CD8-positive, alpha-beta memory T cell (primary cell): Measurements from ENCODE around the gene BTF3L4. TPM values are rescaled to one million over a fixed set of nuclear protein-coding genes. Genes with fewer than 3 reads are reported as not detected.
"Not testable (repeated sequence)": the region's sequence is repeated elsewhere in the genome, so short reads cannot be mapped to it uniquely, and the experiment has no call there.

Experiments used
- CTCF ChIA-PET: fragments of 350-600 bp; sonication (Branson Sonifier 250); formaldehyde crosslinking; loops from one replicate; lab custom pipeline; 2021; ENCODE audit warnings: antibody characterized with exemption; lab: Charles Lee
- POLR2A ChIA-PET: fragments of 350-600 bp; sonication (Branson Sonifier 250); formaldehyde crosslinking; loops from one replicate; lab custom pipeline; 2021; ENCODE audit warnings: antibody characterized with exemption; lab: Charles Lee
- DNase-seq, 5 donors: peaks; one replicate each; pipeline versions ENCODE4 v3.0.0 to v3.0.0-alpha.2; 2020 to 2022; ENCODE audit warnings: mixed read lengths in 1 of 5
- H3K27ac ChIP-seq: one replicate; pipeline ENCODE4 v1.7.0; 2013; ENCODE audit warnings: low read depth, mild to moderate bottlenecking, low read length, moderate library complexity
- H3K27me3 ChIP-seq: 2 replicates; pipeline ENCODE4 v1.7.0; 2013; ENCODE audit warnings: low read length, mild to moderate bottlenecking; ENCODE audit not compliant: insufficient read depth, poor library complexity, severe bottlenecking
- H3K36me3 ChIP-seq: 2 replicates; pipeline ENCODE4 v1.7.0; 2013; ENCODE audit warnings: mild to moderate bottlenecking, low read length, moderate library complexity; ENCODE audit not compliant: insufficient read depth
- H3K4me1 ChIP-seq: 2 replicates; pipeline ENCODE4 v1.7.0; 2013; ENCODE audit warnings: mild to moderate bottlenecking, low read length, moderate library complexity; ENCODE audit not compliant: insufficient read depth
- H3K4me3 ChIP-seq: 2 replicates; pipeline ENCODE4 v1.7.0; 2013; ENCODE audit warnings: mild to moderate bottlenecking, low read length
- H3K9me3 ChIP-seq: 2 replicates; pipeline ENCODE4 v1.7.0; 2013; ENCODE audit warnings: mild to moderate bottlenecking, low read length
- H3K27ac Mint-ChIP-seq, 8 donors: one replicate each; pipeline ENCODE4 v1.8.0; 2020 to 2021; ENCODE audit warnings: mixed read lengths in 8 of 8, mild to moderate bottlenecking in 6 of 8, inconsistent platforms in 3 of 8, moderate library complexity in 3 of 8
- H3K27me3 Mint-ChIP-seq, 2 donors: one replicate each; pipeline ENCODE4 v1.8.0; 2020 to 2021; ENCODE audit warnings: mixed read lengths in 2 of 2, mild to moderate bottlenecking in 1 of 2, moderate library complexity in 1 of 2
- H3K36me3 Mint-ChIP-seq, 3 donors: one replicate each; pipeline ENCODE4 v1.8.0; 2020 to 2021; ENCODE audit warnings: mixed read lengths in 3 of 3, inconsistent platforms in 1 of 3, mild to moderate bottlenecking in 1 of 3
- H3K4me1 Mint-ChIP-seq, 3 donors: one replicate each; pipeline ENCODE4 v1.8.0; 2020 to 2021; ENCODE audit warnings: mixed read lengths in 3 of 3, inconsistent platforms in 1 of 3, mild to moderate bottlenecking in 1 of 3
- H3K4me3 Mint-ChIP-seq, 7 donors: one replicate each; pipeline ENCODE4 v1.8.0; 2020 to 2021; ENCODE audit warnings: mixed read lengths in 7 of 7, mild to moderate bottlenecking in 6 of 7, moderate library complexity in 4 of 7, inconsistent platforms in 2 of 7
- H3K9me3 Mint-ChIP-seq, 5 donors: one replicate each; pipeline ENCODE4 v1.8.0; 2020 to 2022; ENCODE audit warnings: mixed read lengths in 5 of 5, mild to moderate bottlenecking in 3 of 5, moderate library complexity in 2 of 5, inconsistent platforms in 1 of 5
- polyA plus RNA-seq: library from polyadenylated mRNA; unstranded; fragments of 300-500 nt; fragmentation: Illumina TruSeq; gene quantifications from one replicate; pipeline ENCODE4 v1.2.3, GENCODE V29; 2021
- total RNA-seq, 2 experiments: library from RNA; stranded (reverse); gene quantifications; one replicate each; pipeline ENCODE4 v1.2.3, GENCODE V29; 2021

The BTF3L4 gene
- total and polyA plus RNA-seq, 3 experiments from 2014 or later: 31.8 to 55.0 (median 32.4) TPM

- no peak overlapping the region for H3K27ac ChIP-seq
- H3K4me1 Mint-ChIP-seq: peaks cover 18 to 36% (median 24%) of the 10 kb centered on the region in 3 donors
- no peaks in the 10 kb centered on the region for H3K36me3 ChIP-seq
- ChIA-PET POLR2A (no interaction called here), CTCF (no interaction called here)
- H3K4me3 ChIP-seq: no peak overlapping the region
- H3K27me3 Mint-ChIP-seq: no peaks in the 10 kb centered on the region
- no peaks in the 10 kb centered on the region for H3K4me1 ChIP-seq
- H3K4me3 Mint-ChIP-seq: no peak overlapping the region
- no peaks in the 10 kb centered on the region for H3K27me3 ChIP-seq
- no peak for DNase-seq
- no peaks in the 10 kb centered on the region for H3K9me3 Mint-ChIP-seq
- no peaks in the 10 kb centered on the region for H3K9me3 ChIP-seq
- H3K27ac Mint-ChIP-seq: no peak overlapping the region
- H3K36me3 Mint-ChIP-seq: peaks cover 0 to 43% (median 13%) of the 10 kb centered on the region in 3 donors
Observed at GRCh38 chr1:52045236-52045635, 10.9 kb upstream of the BTF3L4 start.

- Mint-ChIP-seq H3K36me3 (peaks cover 0 to 41% (median 13%) of the 10 kb centered on the region in 3 donors), H3K4me1 (peaks cover 20 to 39% (median 24%) of the 10 kb centered on the region in 3 donors)
- CTCF ChIA-PET, H3K4me1 ChIP-seq, H3K36me3 ChIP-seq, DNase-seq, H3K27me3 ChIP-seq, H3K27me3 Mint-ChIP-seq, H3K4me3 Mint-ChIP-seq, H3K9me3 ChIP-seq, H3K27ac ChIP-seq, H3K9me3 Mint-ChIP-seq, H3K4me3 ChIP-seq, H3K27ac Mint-ChIP-seq, POLR2A ChIA-PET: not testable (repeated sequence)
Observed at GRCh38 chr1:52045666-52046195, 10.4 kb upstream of the BTF3L4 start.

- H3K9me3 ChIP-seq, H3K36me3 ChIP-seq, H3K27ac ChIP-seq, H3K9me3 Mint-ChIP-seq, CTCF ChIA-PET, POLR2A ChIA-PET, H3K4me1 ChIP-seq, H3K4me3 Mint-ChIP-seq, H3K27me3 ChIP-seq, H3K27me3 Mint-ChIP-seq, DNase-seq, H3K4me3 ChIP-seq: not testable (repeated sequence)
- Mint-ChIP-seq H3K36me3 (peaks cover 0 to 40% (median 11%) of the 10 kb centered on the region in 3 donors), H3K4me1 (peaks cover 38 to 54% (median 39%) of the 10 kb centered on the region in 3 donors), H3K27ac (peak overlapping the region in 1 of 8 donors; percentile 41)
Observed at GRCh38 chr1:52049337-52049736, 6.8 kb upstream of the BTF3L4 start.

- Histone ChIP-seq H3K36me3 (no peaks in the 10 kb centered on the region), H3K4me1 (peaks cover 28% of the 10 kb centered on the region), H3K27ac (no peak overlapping the region), H3K27me3 (no peaks in the 10 kb centered on the region), H3K9me3 (no peaks in the 10 kb centered on the region), H3K4me3 (peak overlapping the region; percentile 97)
- Mint-ChIP-seq H3K4me1 (peaks cover 53 to 65% (median 53%) of the 10 kb centered on the region in 3 donors), H3K4me3 (peak overlapping the region; percentile 94 to 100 (median 98)), H3K27me3 (no peaks in the 10 kb centered on the region), H3K27ac (peak overlapping the region in 7 of 8 donors; percentile 89 to 98 (median 95)), H3K9me3 (no peaks in the 10 kb centered on the region), H3K36me3 (peaks cover 0 to 45% (median 1%) of the 10 kb centered on the region in 3 donors)
- no peak for DNase-seq
- ChIA-PET CTCF (no interaction called here), POLR2A (no interaction called here)
Observed at GRCh38 chr1:52053862-52054261, 2.2 kb upstream of the BTF3L4 start.

- Mint-ChIP-seq H3K36me3 (peaks cover 0 to 48% (median 1%) of the 10 kb centered on the region in 3 donors), H3K4me1 (peaks cover 57 to 72% (median 60%) of the 10 kb centered on the region in 3 donors), H3K9me3 (no peaks in the 10 kb centered on the region), H3K27me3 (no peaks in the 10 kb centered on the region), H3K27ac (peak overlapping the region; percentile 89 to 100 (median 95)), H3K4me3 (peak overlapping the region; percentile 94 to 100 (median 98))
- Histone ChIP-seq H3K4me1 (peaks cover 34% of the 10 kb centered on the region), H3K36me3 (no peaks in the 10 kb centered on the region), H3K27ac (peak overlapping the region; percentile 87), H3K27me3 (no peaks in the 10 kb centered on the region), H3K9me3 (no peaks in the 10 kb centered on the region), H3K4me3 (peak overlapping the region; percentile 97)
- ChIA-PET POLR2A (interaction anchor here (1.0 to 3.7 kb wide), 2 partner anchors 21 to 498 kb away, joined by 4 to 23 read pairs; partner anchors contain the start of genes KTI12 and TUT4), CTCF (interaction anchor here (0.8 kb wide), 1 partner anchor 21 kb away, joined by 3 read pairs; the partner anchor contains the start of gene KTI12)
- no peak for DNase-seq
Observed at GRCh38 chr1:52054496-52055065, 1.5 kb upstream of the BTF3L4 start.

- Histone ChIP-seq H3K27me3 (no peaks in the 10 kb centered on the region), H3K9me3 (no peaks in the 10 kb centered on the region), H3K4me3 (peak within 1 kb of the TSS; percentile 97), H3K27ac (peak within 1 kb of the TSS; percentile 87), H3K4me1 (peaks cover 34% of the 10 kb centered on the region), H3K36me3 (no peaks in the 10 kb centered on the region)
- Mint-ChIP-seq H3K9me3 (no peaks in the 10 kb centered on the region), H3K27me3 (no peaks in the 10 kb centered on the region), H3K27ac (peak within 1 kb of the TSS; percentile 89 to 100 (median 95)), H3K4me1 (peaks cover 56 to 74% (median 67%) of the 10 kb centered on the region in 3 donors), H3K4me3 (peak within 1 kb of the TSS; percentile 94 to 100 (median 98)), H3K36me3 (peaks cover 0 to 52% (median 1%) of the 10 kb centered on the region in 3 donors)
- POLR2A ChIA-PET: interaction anchor here (1.0 to 3.7 kb wide), 2 partner anchors 22 to 498 kb away, joined by 4 to 23 read pairs; partner anchors contain the start of genes KTI12 and TUT4
- CTCF ChIA-PET: interaction anchor here (0.6 to 0.8 kb wide), 2 partner anchors 22 to 215 kb away, joined by 3 read pairs; partner anchors contain the start of gene KTI12
- DNase-seq: peak; percentile 48 to 69 (median 63)
Observed at GRCh38 chr1:52055066-52055865, 829 bp upstream of the BTF3L4 start, which contains the start of gene TXNDC12. TXNDC12 (minus strand) TSS chr1:52055191; CDS start chr1:52055096, 95 bp downstream.

- Mint-ChIP-seq H3K27ac (peak overlapping the region; percentile 89 to 100 (median 95)), H3K36me3 (peaks cover 0 to 56% (median 4%) of the 10 kb centered on the region in 3 donors), H3K4me3 (peak overlapping the region; percentile 94 to 100 (median 98)), H3K4me1 (peaks cover 54 to 76% (median 72%) of the 10 kb centered on the region in 3 donors), H3K27me3 (no peaks in the 10 kb centered on the region), H3K9me3 (no peaks in the 10 kb centered on the region)
- Histone ChIP-seq H3K27ac (peak overlapping the region; percentile 87), H3K27me3 (no peaks in the 10 kb centered on the region), H3K4me3 (peak overlapping the region; percentile 97), H3K36me3 (no peaks in the 10 kb centered on the region), H3K9me3 (no peaks in the 10 kb centered on the region), H3K4me1 (peaks cover 34% of the 10 kb centered on the region)
- POLR2A ChIA-PET: interaction anchor here (3.7 kb wide), 1 partner anchor 22 kb away, joined by 23 read pairs; the partner anchor contains the start of gene KTI12
- no peak for DNase-seq
- CTCF ChIA-PET: interaction anchor here (0.6 kb wide), 1 partner anchor 215 kb away, joined by 3 read pairs; no protein-coding TSS in a partner anchor
Observed at GRCh38 chr1:52055866-52056162, 281 bp upstream of the BTF3L4 start.
